Left colon (tissue), 2 donors: ENCODE measurements around the gene PPEF2. TPM values are rescaled to one million over a fixed set of nuclear protein-coding genes. Genes with fewer than 3 reads are reported as not detected.
"Not testable (repeated sequence)": the region's sequence is repeated elsewhere in the genome, so short reads cannot be mapped to it uniquely, and the experiment has no call there.

ENCODE experiments used
- ATAC-seq: fragments of 200-7000 bp; cut with Tn5 transposase; one replicate; pipeline ENCODE4 v1.9.1; 2020; ENCODE audit warnings: mild to moderate bottlenecking, moderate library complexity
- DNase-seq, 2 donors: peaks; one replicate each; pipeline ENCODE4 v3.0.0-alpha.2; 2020
- intact Hi-C, 2 donors: fragments of 100-400 bp; cut with DNase I in 1 of 2; cut with micrococcal nuclease in 1 of 2; formaldehyde crosslinking; loops; one replicate each; pipeline versions ENCODE4 v1.11.2 to v1.14.0; 2022; cut with DNase I, micrococcal nuclease
- long read RNA-seq: library from polyadenylated mRNA; unstranded; transcript quantifications from one replicate; pipeline ENCODE4 v2.0.0, GENCODE V29; 2021
- total RNA-seq, 2 donors: library from RNA; stranded (reverse); fragmentation: NEBNext Ultra II Directional; extraction: Animal tissue kit (Norgen Biotek cat#: 25700); gene quantifications; one replicate each; pipeline ENCODE4 v1.2.1, GENCODE V29; 2021
- donor health status: DM: no; HTN: no; CAD: no.
- donor health status: DM: yes; HTN: yes; CAD: no.

Gene PPEF2
- total RNA-seq: not detected
- long read RNA-seq: 0 reads

- intact Hi-C loops: no loop called here
- DNase-seq: no peak
- no peak for ATAC-seq
Observed at GRCh38 chr4:75902352-75902751, at the start of gene PPEF2. Gene PPEF2, minus strand, starts transcription at chr4:75902452. Its CDS starts 6,127 bp downstream, at chr4:75896325.

- no peak for DNase-seq
- intact Hi-C loops: no loop called here
- no peak for ATAC-seq
Observed at GRCh38 chr4:75950213-75950815, 48.1 kb upstream of the PPEF2 start.

GRCh38 chr4:75948822-75949444 lies 46.7 kb upstream of the PPEF2 start:
- ATAC-seq (peak; percentile 95), DNase-seq (no peak)
- intact Hi-C loops: no loop called here

DNA sequence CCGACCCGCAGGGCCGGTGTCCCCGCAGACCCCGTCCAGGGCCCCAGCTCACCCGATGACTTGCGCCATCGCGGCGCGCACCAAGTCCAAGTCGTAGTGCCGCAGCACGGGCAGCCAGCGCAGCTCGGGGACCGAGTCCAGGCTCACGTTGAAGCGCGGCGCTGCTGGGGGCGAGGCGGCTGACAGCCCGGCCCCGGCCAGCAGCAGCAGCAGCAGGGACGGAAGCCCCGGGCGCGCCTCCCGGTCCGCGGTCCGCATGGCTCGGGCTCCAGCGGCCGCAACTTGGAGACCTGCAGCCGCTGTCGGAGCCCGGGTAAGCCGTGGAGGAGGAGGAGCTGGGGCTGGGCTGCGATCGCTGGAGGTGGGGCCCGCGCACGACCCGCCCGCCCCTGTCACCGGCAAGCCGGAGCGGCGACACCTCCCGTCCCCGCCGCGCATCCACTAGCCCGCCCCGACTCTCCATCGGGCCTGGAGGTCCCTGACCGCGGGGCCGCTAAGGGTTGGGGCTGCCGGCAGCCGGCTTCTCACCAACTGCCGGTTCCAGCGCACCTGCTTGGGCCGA lies 38.5 kb upstream of the PPEF2 start, which contains the start of gene NAAA:
Gene NAAA (minus strand): TSS at position 322 of the 562 bp plus-strand sequence. CDS start 64 bp downstream, at position 258.
- ATAC-seq (peak; percentile 89), DNase-seq (peak; percentile 79 to 86)
- intact Hi-C loops: no loop called here

DNA sequence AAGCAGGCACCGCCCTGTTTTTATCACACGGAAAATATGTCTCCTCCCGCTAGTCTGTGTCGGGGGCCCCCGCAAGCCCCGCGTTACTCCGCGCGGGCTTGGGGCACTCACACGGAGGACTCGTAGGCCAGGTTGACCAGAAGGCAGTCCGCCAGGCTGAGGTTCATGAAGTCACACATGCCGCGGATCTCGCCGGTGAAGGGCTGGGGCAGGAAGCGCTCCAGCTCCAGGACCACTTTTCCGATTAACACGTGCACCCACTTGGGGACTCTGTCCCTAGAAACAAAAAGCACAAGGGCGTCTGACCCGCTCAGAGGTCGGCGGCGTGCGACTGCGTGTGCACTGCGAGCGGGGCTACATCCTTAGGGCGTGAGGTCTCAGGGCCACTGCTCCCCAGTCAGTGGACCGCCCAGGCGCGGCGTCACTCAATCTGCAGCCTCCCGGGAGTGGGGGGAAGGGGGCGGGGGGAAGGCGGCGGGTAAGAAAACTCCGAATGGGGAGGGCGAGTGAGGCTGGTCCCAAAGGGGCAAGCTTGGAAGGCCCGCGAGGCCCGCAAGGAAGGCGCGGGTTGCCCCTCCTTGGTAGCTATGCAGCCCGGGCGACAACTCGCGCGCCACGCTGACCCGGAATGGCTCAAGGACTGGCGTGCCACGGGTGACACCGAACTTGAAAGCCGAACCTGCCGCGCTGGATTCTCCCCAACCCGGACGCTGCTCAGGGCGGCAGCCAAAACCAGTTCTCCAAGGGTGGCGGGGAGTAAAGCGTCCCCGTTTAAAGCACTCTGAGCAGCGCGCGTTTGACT lies 37.8 kb upstream of the PPEF2 start:
- ATAC-seq (peak; percentile 79), DNase-seq (peak; percentile 79 to 86)
- intact Hi-C loops: no loop called here

GRCh38 chr4:75935628-75936027 lies 33.4 kb upstream of the PPEF2 start:
- DNase-seq (no peak), ATAC-seq (no peak)
- intact Hi-C loops: no loop called here

DNA sequence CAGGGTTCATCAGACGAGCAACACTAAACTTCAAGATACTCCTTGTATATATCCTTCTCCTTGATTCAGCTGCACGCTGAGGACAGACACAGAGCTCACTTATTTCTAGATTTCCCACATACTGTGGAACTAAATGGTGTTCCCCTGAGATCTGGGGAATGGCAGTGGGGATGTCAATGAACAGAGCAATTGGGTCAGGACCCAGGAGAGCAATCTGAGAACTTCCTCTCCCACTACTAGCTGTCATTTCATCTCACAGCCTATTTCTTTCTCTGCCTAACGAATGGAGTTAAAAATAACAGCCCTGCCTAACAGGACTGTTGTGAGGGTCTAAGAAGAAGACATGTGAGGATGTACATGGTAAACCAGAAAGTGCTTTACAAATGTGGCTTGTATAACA lies 27.9 kb upstream of the PPEF2 start:
- ATAC-seq (no peak), DNase-seq (no peak)
- intact Hi-C loops: no loop called here

- intact Hi-C loops, ATAC-seq, DNase-seq: not testable (repeated sequence)
Observed at GRCh38 chr4:75924916-75925315, 22.7 kb upstream of the PPEF2 start.

- ATAC-seq: no peak
- intact Hi-C loops: no loop called here
- no peak for DNase-seq
Observed at GRCh38 chr4:75924309-75924827, 22.1 kb upstream of the PPEF2 start.

DNA sequence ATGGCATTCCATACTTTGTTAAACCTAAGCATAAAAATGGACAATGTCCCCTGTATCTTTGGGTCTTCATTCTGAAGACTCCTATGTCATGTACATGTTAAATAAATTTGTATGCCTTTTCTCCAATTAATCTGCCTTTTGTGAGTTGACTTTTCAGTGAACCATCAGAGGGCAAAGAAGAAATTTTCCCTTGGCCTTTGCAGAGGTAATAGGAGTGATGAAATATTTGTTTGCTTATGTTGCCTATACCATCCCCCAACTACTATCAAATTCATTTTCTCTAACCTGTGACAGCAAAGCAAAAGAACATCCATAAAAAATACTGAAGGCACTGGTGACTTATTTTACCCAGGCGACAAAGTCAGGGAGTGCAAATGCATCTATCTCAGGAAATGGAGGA lies 20.3 kb upstream of the PPEF2 start:
- intact Hi-C loops: no loop called here
- no peak for ATAC-seq
- DNase-seq: no peak

GRCh38 chr4:75921910-75922309 lies 19.7 kb upstream of the PPEF2 start:
- DNase-seq (no peak), ATAC-seq (peak; percentile 74)
- intact Hi-C loops: no loop called here

DNA sequence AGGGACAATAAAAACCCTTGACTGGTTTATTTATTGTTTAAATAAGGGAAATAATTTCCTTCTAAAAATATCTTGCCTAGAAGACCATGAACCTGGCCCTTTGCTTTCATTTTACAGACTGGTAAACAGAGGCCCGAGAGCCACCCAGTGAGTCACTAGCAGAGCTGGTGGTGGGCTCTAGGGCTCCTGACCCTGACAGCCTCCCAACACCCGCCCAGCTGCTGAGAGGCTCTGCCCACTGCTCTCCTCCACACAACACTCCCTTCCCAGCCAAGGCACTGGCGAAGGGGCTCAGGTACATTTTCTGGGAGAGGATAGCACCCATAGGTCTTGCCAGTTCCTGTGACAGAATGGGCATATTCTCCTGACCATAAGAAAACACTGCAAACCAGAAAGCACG lies 18.1 kb upstream of the PPEF2 start:
- intact Hi-C loops: no loop called here
- DNase-seq (peak in 1 of 2 donors; percentile 26), ATAC-seq (no peak)

DNA sequence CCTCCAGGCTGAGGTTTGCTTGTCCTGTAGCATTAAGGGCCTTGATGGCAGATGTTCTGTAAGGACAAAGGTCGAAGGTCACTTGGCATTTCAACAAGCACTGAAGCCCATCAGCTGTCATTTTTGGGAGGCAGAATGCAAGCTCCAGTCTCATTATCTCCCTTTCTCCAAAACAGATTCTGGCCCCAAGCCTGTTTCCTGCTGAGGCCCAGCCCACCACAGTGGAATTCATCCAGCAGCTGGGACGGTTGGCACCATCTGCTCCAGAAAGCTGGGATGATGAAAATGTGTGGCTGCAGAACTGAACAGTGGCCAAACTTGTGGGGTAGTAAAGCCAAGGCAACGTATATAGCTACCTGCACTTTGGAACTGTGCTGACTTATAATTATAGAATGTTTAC lies 17.7 kb upstream of the PPEF2 start:
- intact Hi-C loops: no loop called here
- DNase-seq (peak; percentile 74 to 82), ATAC-seq (peak; percentile 84)

- ATAC-seq (peak; percentile 35), DNase-seq (no peak)
- intact Hi-C loops: no loop called here
Observed at GRCh38 chr4:75916091-75916661, 13.9 kb upstream of the PPEF2 start.

- ATAC-seq (no peak), DNase-seq (no peak)
- intact Hi-C loops: no loop called here
Observed at GRCh38 chr4:75912968-75913367, 10.7 kb upstream of the PPEF2 start.

- intact Hi-C loops, DNase-seq: not testable (repeated sequence)
- ATAC-seq: peak; percentile 19
Observed at GRCh38 chr4:75910831-75911230, 8.6 kb upstream of the PPEF2 start.

GRCh38 chr4:75909405-75909804 lies 7.2 kb upstream of the PPEF2 start:
- DNase-seq (no peak), ATAC-seq (no peak)
- intact Hi-C loops: no loop called here

GRCh38 chr4:75908555-75908954 lies 6.3 kb upstream of the PPEF2 start:
- intact Hi-C loops: no loop called here
- DNase-seq: no peak
- no peak for ATAC-seq

GRCh38 chr4:75907966-75908365 lies 5.7 kb upstream of the PPEF2 start:
- intact Hi-C loops: no loop called here
- ATAC-seq (no peak), DNase-seq (no peak)
